Sigmoid colon (tissue), 4 donors: ENCODE data around the gene MBP.

ENCODE experiments used
- CTCF ChIP-seq, 4 experiments: fragments of 450-650 bp in 3 of 4; fragments of 200-600 bp in 1 of 4; IDR thresholded peaks; one replicate each; pipeline ENCODE4 v1.5.1; 2016 to 2019; ENCODE audit warnings: antibody characterized with exemption in 4 of 4, mild to moderate bottlenecking in 3 of 4, moderate library complexity in 2 of 4
- EP300 ChIP-seq, 4 donors: sonication (generic); formaldehyde crosslinking; IDR thresholded peaks; one replicate each; pipeline ENCODE4 v1.6.1; 2017; ENCODE audit warnings: antibody characterized with exemption in 4 of 4
- POLR2A ChIP-seq, 2 donors: fragments of 450-650 bp; IDR thresholded peaks; one replicate each; pipeline ENCODE4 v1.6.1; 2016; ENCODE audit warnings: antibody characterized with exemption in 2 of 2, mild to moderate bottlenecking in 2 of 2, moderate library complexity in 2 of 2
- POLR2AphosphoS5 ChIP-seq, 4 donors: sonication (generic); formaldehyde crosslinking; IDR thresholded peaks; one replicate each; pipeline ENCODE4 v1.6.1; 2017; ENCODE audit warnings: antibody characterized with exemption in 4 of 4

- TF ChIP-seq POLR2AphosphoS5 (IDR thresholded peaks at IDR 0.05) (no peak), CTCF (IDR thresholded peaks at IDR 0.05) (no peak), POLR2A (IDR thresholded peaks at IDR 0.05) (no peak), EP300 (IDR thresholded peaks at IDR 0.05) (no peak)
Observed at GRCh38 chr18:77058290-77058835, 74.2 kb downstream of the MBP start.
